ENCODE data around the gene KL.

Gene KL

GRCh38 chr13:33080972-33081590, 64.9 kb downstream of the KL start:
- DNase-seq (ENCODE audit: low read depth in 2 of 2) = no peak

- DNase-seq (ENCODE audit: low read depth in 2 of 2) = no peak
Observed at GRCh38 chr13:33081666-33082065, 65.4 kb downstream of the KL start.

GRCh38 chr13:33083054-33083453, 66.8 kb downstream of the KL start:
- DNase-seq (ENCODE audit: low read depth in 2 of 2) = no peak

- DNase-seq (ENCODE audit: low read depth in 2 of 2) = no peak
Observed at GRCh38 chr13:33087091-33087490, 70.9 kb downstream of the KL start.

GRCh38 chr13:33087790-33088189, 71.6 kb downstream of the KL start:
- DNase-seq (ENCODE audit: low read depth in 2 of 2) = no peak

- DNase-seq (ENCODE audit: low read depth in 2 of 2) = no peak
Observed at GRCh38 chr13:33089311-33089710, 73.1 kb downstream of the KL start.

- DNase-seq (ENCODE audit: low read depth in 2 of 2) = no peak
Observed at GRCh38 chr13:33090755-33091414, 74.7 kb downstream of the KL start.

- no peak for DNase-seq (ENCODE audit: low read depth in 2 of 2)
Observed at GRCh38 chr13:33091415-33091774, 75.2 kb downstream of the KL start.

GRCh38 chr13:33092073-33092987, 76.1 kb downstream of the KL start:
- DNase-seq (ENCODE audit: low read depth in 2 of 2) = no peak

GRCh38 chr13:33096886-33097605, 80.8 kb downstream of the KL start:
- DNase-seq (ENCODE audit: low read depth in 2 of 2) = no peak

GRCh38 chr13:33099860-33100259, 83.6 kb downstream of the KL start:
- DNase-seq (ENCODE audit: low read depth in 2 of 2) = no peak

- no peak for DNase-seq (ENCODE audit: low read depth in 2 of 2)
Observed at GRCh38 chr13:33100886-33101285, 84.7 kb downstream of the KL start.

GRCh38 chr13:33101835-33102234, 85.6 kb downstream of the KL start:
- DNase-seq (ENCODE audit: low read depth in 2 of 2) = no peak

GRCh38 chr13:33103457-33103856, 87.2 kb downstream of the KL start:
- no peak for DNase-seq (ENCODE audit: low read depth in 2 of 2)

GRCh38 chr13:33105387-33106005, 89.3 kb downstream of the KL start:
- DNase-seq (ENCODE audit: low read depth in 2 of 2) = no peak

- DNase-seq (ENCODE audit: low read depth in 2 of 2) = no peak
Observed at GRCh38 chr13:33106656-33107360, 90.6 kb downstream of the KL start.

- DNase-seq (ENCODE audit: low read depth in 2 of 2) = no peak
Observed at GRCh38 chr13:33107361-33107760, 91.1 kb downstream of the KL start.

GRCh38 chr13:33108620-33109019, 92.4 kb downstream of the KL start:
- DNase-seq (ENCODE audit: low read depth in 2 of 2) = no peak

- DNase-seq (ENCODE audit: low read depth in 2 of 2) = no peak
Observed at GRCh38 chr13:33109271-33109697, 93.1 kb downstream of the KL start.

- DNase-seq (ENCODE audit: low read depth in 2 of 2) = no peak
Observed at GRCh38 chr13:33109801-33110200, 93.6 kb downstream of the KL start.

- DNase-seq (ENCODE audit: low read depth in 2 of 2) = no peak
Observed at GRCh38 chr13:33110386-33110712, 94.1 kb downstream of the KL start.
